Neural progenitor cell (in vitro differentiated cells): Measurements from ENCODE around the gene F7. TPM values are rescaled to one million over a fixed set of nuclear protein-coding genes. Genes with fewer than 3 reads are reported as not detected.

Experiments used
- DNase-seq: peaks from one replicate; pipeline ENCODE4 v3.0.0-alpha.2; 2016; ENCODE audit warnings: low spot score
- H2AFZ ChIP-seq: fragments of 200-600 bp; sonication (generic); replicated peaks from 2 replicates; pipeline ENCODE4 v1.6.1; 2016; ENCODE audit warnings: antibody characterized with exemption
- H3F3A ChIP-seq: fragments of 200-600 bp; sonication (generic); 2 replicates; pipeline ENCODE4 v1.6.1; 2016; ENCODE audit warnings: antibody characterized with exemption, low read depth
- H3K27ac ChIP-seq: fragments of 200-600 bp; sonication (generic); 2 replicates; pipeline ENCODE4 v1.5.1; 2016; ENCODE audit warnings: mild to moderate bottlenecking
- H3K27me3 ChIP-seq: fragments of 200-600 bp; sonication (generic); 2 replicates; pipeline ENCODE4 v1.6.1; 2016; ENCODE audit warnings: mild to moderate bottlenecking, moderate library complexity
- H3K36me3 ChIP-seq: fragments of 200-600 bp; sonication (generic); 2 replicates; pipeline ENCODE4 v1.5.1; 2016
- H3K4me1 ChIP-seq: fragments of 200-600 bp; sonication (generic); 2 replicates; pipeline ENCODE4 v1.6.1; 2016; ENCODE audit warnings: mixed run types
- H3K4me2 ChIP-seq: fragments of 200-600 bp; sonication (generic); 2 replicates; pipeline ENCODE4 v1.6.1; 2016
- H3K4me3 ChIP-seq: fragments of 200-600 bp; sonication (generic); 2 replicates; pipeline ENCODE4 v1.5.1; 2016
- H3K79me2 ChIP-seq: fragments of 200-600 bp; sonication (generic); 2 replicates; pipeline ENCODE4 v1.6.1; 2016; ENCODE audit warnings: low read depth
- H3K9ac ChIP-seq: fragments of 200-600 bp; sonication (generic); 2 replicates; pipeline ENCODE4 v1.6.1; 2016
- H3K9me3 ChIP-seq: fragments of 200-600 bp; sonication (generic); 2 replicates; pipeline ENCODE4 v1.5.1; 2016; ENCODE audit warnings: low read depth
- H4K20me1 ChIP-seq: fragments of 200-600 bp; sonication (generic); 2 replicates; pipeline ENCODE4 v1.6.1; 2016; ENCODE audit warnings: low read depth
- H3K27ac Mint-ChIP-seq: 3 replicates; pipeline ENCODE4 v1.8.0; 2021; ENCODE audit warnings: mixed read lengths
- H3K27me3 Mint-ChIP-seq: 2 replicates; pipeline ENCODE4 v1.8.0; 2022; ENCODE audit warnings: low read depth, mild to moderate bottlenecking, inconsistent platforms, moderate library complexity, mixed read lengths; ENCODE audit not compliant: insufficient read depth
- H3K36me3 Mint-ChIP-seq: 3 replicates; pipeline ENCODE4 v1.8.0; 2021; ENCODE audit warnings: mixed read lengths
- H3K4me1 Mint-ChIP-seq: 3 replicates; pipeline ENCODE4 v1.8.0; 2021; ENCODE audit warnings: mixed read lengths
- H3K4me3 Mint-ChIP-seq: 3 replicates; pipeline ENCODE4 v1.8.0; 2021; ENCODE audit warnings: mild to moderate bottlenecking, moderate library complexity, mixed read lengths
- H3K9me3 Mint-ChIP-seq: 3 replicates; pipeline ENCODE4 v1.8.0; 2020; ENCODE audit warnings: mixed read lengths
- EZH2 ChIP-seq: fragments of 200-600 bp; sonication (generic); IDR thresholded peaks from 2 replicates; pipeline ENCODE4 v1.6.1; 2017; ENCODE audit warnings: antibody characterized with exemption, mild to moderate bottlenecking, moderate library complexity
- EZH2phosphoT487 ChIP-seq: fragments of 200-600 bp; sonication (generic); IDR thresholded peaks from 2 replicates; pipeline ENCODE4 v1.6.1; 2017; ENCODE audit warnings: antibody characterized with exemption
- total RNA-seq: library from RNA; depleted of rRNA; stranded (reverse); fragments of >200 nt; gene quantifications from 2 replicates; pipeline ENCODE4 v1.2.3, GENCODE V29; 2015; ENCODE audit warnings: low replicate concordance
- TF ChIP-seq, protein P1 (sequence below): fragments of 200-600 bp; sonication (generic); IDR thresholded peaks from 2 replicates; pipeline ENCODE4 v1.5.1; 2017; ENCODE audit warnings: antibody characterized with exemption, mild to moderate bottlenecking

Gene F7
- total RNA-seq, 1 donor from 2014 or later = not detected

DNA sequence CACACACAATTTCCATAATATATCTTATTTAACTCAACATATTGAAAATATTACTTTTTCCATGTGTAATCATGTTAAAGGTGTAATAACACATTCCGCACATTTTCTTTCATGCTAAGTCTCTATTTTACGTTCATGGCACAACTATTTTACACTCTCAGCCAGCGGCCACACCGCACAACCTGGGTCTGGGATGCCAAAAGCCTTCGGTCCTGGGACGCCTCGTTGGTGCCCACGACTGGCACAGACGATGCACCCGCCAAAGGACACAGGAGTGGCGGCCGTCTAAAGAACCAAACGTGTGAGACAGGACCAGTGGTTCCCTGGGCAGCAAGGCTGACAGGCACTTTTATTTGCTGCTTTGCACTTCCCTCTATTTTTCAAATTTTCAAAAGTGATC, 42.8 kb downstream of the F7 start:
- peaks cover 20% of the 10 kb centered on the region for H3K27me3 ChIP-seq
- TF ChIP-seq EZH2phosphoT487 (no peak), EZH2 (no peak)
- TF ChIP-seq, protein P1, sequence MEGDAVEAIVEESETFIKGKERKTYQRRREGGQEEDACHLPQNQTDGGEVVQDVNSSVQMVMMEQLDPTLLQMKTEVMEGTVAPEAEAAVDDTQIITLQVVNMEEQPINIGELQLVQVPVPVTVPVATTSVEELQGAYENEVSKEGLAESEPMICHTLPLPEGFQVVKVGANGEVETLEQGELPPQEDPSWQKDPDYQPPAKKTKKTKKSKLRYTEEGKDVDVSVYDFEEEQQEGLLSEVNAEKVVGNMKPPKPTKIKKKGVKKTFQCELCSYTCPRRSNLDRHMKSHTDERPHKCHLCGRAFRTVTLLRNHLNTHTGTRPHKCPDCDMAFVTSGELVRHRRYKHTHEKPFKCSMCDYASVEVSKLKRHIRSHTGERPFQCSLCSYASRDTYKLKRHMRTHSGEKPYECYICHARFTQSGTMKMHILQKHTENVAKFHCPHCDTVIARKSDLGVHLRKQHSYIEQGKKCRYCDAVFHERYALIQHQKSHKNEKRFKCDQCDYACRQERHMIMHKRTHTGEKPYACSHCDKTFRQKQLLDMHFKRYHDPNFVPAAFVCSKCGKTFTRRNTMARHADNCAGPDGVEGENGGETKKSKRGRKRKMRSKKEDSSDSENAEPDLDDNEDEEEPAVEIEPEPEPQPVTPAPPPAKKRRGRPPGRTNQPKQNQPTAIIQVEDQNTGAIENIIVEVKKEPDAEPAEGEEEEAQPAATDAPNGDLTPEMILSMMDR = no peak
- no peak overlapping the region for H3K4me2 ChIP-seq
- no peaks in the 10 kb centered on the region for H3K9me3 ChIP-seq
- H3K27me3 Mint-ChIP-seq = peaks cover 6% of the 10 kb centered on the region
- no peaks in the 10 kb centered on the region for H3K9me3 Mint-ChIP-seq
- H3K4me3 Mint-ChIP-seq = no peak overlapping the region
- peaks cover 19% of the 10 kb centered on the region for H3K4me1 Mint-ChIP-seq
- H3K79me2 ChIP-seq = no peaks in the 10 kb centered on the region
- H4K20me1 ChIP-seq = no peaks in the 10 kb centered on the region
- no peak overlapping the region for H3K27ac ChIP-seq
- H3F3A ChIP-seq = peaks cover 14% of the 10 kb centered on the region
- H3K4me1 ChIP-seq = peaks cover 10% of the 10 kb centered on the region
- no peak for DNase-seq
- H2AFZ ChIP-seq = no peak overlapping the region
- no peak overlapping the region for H3K27ac Mint-ChIP-seq
- no peaks in the 10 kb centered on the region for H3K36me3 Mint-ChIP-seq
- H3K4me3 ChIP-seq = no peak overlapping the region
- H3K36me3 ChIP-seq = no peaks in the 10 kb centered on the region
- no peak overlapping the region for H3K9ac ChIP-seq

DNA sequence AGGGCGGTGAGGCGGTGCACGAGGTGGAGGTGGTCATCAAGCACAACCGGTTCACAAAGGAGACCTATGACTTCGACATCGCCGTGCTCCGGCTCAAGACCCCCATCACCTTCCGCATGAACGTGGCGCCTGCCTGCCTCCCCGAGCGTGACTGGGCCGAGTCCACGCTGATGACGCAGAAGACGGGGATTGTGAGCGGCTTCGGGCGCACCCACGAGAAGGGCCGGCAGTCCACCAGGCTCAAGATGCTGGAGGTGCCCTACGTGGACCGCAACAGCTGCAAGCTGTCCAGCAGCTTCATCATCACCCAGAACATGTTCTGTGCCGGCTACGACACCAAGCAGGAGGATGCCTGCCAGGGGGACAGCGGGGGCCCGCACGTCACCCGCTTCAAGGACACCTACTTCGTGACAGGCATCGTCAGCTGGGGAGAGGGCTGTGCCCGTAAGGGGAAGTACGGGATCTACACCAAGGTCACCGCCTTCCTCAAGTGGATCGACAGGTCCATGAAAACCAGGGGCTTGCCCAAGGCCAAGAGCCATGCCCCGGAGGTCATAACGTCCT, 43.4 kb downstream of the F7 start:
- no peak overlapping the region for H3K4me3 ChIP-seq
- Mint-ChIP-seq H3K4me3 (no peak overlapping the region), H3K9me3 (no peaks in the 10 kb centered on the region), H3K27ac (peak overlapping the region; percentile 66), H3K36me3 (no peaks in the 10 kb centered on the region), H3K27me3 (peaks cover 6% of the 10 kb centered on the region), H3K4me1 (peaks cover 23% of the 10 kb centered on the region)
- peaks cover 17% of the 10 kb centered on the region for H3F3A ChIP-seq
- H3K27me3 ChIP-seq = peaks cover 24% of the 10 kb centered on the region
- H3K9ac ChIP-seq = no peak overlapping the region
- no peak overlapping the region for H3K4me2 ChIP-seq
- H3K79me2 ChIP-seq = no peaks in the 10 kb centered on the region
- no peak overlapping the region for H3K27ac ChIP-seq
- TF ChIP-seq, protein P1 = no peak
- TF ChIP-seq EZH2phosphoT487 (no peak), EZH2 (no peak)
- H2AFZ ChIP-seq = no peak overlapping the region
- H4K20me1 ChIP-seq = no peaks in the 10 kb centered on the region
- DNase-seq = no peak
- H3K4me1 ChIP-seq = peaks cover 6% of the 10 kb centered on the region
- H3K36me3 ChIP-seq = no peaks in the 10 kb centered on the region
- H3K9me3 ChIP-seq = no peaks in the 10 kb centered on the region

DNA sequence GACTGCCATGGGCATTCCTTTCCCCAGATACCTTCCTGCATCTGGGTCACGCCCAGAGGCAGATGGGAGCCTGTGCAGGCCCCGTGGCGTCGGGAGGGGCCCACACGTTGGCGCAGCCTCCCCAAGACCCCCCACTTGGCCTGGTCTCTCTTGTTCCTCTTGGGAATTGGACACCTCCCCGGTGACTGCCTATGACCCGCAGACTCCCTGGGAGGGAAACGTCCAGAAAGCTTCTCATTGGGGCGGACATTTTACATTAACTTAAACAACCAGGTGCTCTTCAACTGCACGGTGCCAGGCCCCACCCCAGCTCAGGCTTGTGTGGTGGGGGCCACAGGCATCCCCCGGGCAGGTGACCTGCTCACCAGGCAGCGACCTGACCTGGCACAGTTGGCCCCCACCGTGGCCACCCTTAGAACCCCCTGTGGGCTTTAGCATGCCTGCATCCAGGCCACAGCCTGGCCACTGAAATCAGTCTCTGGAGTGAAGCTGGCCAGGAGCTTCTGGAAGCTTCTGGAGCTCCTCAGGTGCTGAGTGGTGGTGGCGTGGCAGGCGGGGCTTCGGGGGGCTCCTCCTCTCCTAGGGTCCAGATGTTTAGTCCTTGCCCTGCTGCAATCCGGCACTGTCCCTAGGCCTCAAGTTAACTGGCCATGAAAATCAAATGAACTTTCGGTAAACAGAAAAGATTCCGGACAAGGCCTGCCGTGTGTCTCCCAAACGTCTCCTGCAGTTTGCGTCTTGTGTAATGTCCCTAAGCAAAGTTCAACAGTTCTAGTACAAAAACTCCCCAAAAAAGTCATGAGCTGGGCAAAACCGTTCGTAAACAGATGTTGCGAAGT, 44.3 kb downstream of the F7 start:
- TF ChIP-seq EZH2 (no peak), EZH2phosphoT487 (no peak)
- TF ChIP-seq, protein P1 = no peak
- Histone ChIP-seq H3K4me1 (peaks cover 6% of the 10 kb centered on the region), H3F3A (peaks cover 24% of the 10 kb centered on the region), H3K79me2 (no peaks in the 10 kb centered on the region), H3K9me3 (no peaks in the 10 kb centered on the region), H4K20me1 (no peaks in the 10 kb centered on the region), H3K36me3 (no peaks in the 10 kb centered on the region), H2AFZ (no peak overlapping the region), H3K27me3 (peaks cover 24% of the 10 kb centered on the region), H3K4me2 (no peak overlapping the region), H3K9ac (no peak overlapping the region), H3K4me3 (no peak overlapping the region), H3K27ac (no peak overlapping the region)
- Mint-ChIP-seq H3K27ac (no peak overlapping the region), H3K4me1 (peaks cover 27% of the 10 kb centered on the region), H3K4me3 (no peak overlapping the region), H3K36me3 (no peaks in the 10 kb centered on the region), H3K27me3 (peaks cover 6% of the 10 kb centered on the region), H3K9me3 (no peaks in the 10 kb centered on the region)
- DNase-seq = no peak
